HG02610 (cell line): Measurements from ENCODE around the gene FOXC2.

Experiments
- ATAC-seq: cut with Tn5 transposase; IDR thresholded peaks from one replicate; pipeline ENCODE4 v1.9.1; 2021; ENCODE audit warnings: mild to moderate bottlenecking, moderate library complexity; ENCODE audit not compliant: unreplicated experiment

FOXC2 gene

GRCh38 chr16:86532526-86532815 lies 34.2 kb upstream of the FOXC2 start:
- no peak for ATAC-seq

- no peak for ATAC-seq
Observed at GRCh38 chr16:86533076-86533475, 33.6 kb upstream of the FOXC2 start.

- no peak for ATAC-seq
Observed at GRCh38 chr16:86533767-86534351, 32.8 kb upstream of the FOXC2 start.

GRCh38 chr16:86534779-86535615 lies 31.6 kb upstream of the FOXC2 start:
- ATAC-seq = no peak

GRCh38 chr16:86536621-86537020 lies 30.0 kb upstream of the FOXC2 start:
- ATAC-seq = no peak

GRCh38 chr16:86537486-86537885 lies 29.1 kb upstream of the FOXC2 start:
- ATAC-seq = no peak

GRCh38 chr16:86538196-86538780 lies 28.3 kb upstream of the FOXC2 start:
- no peak for ATAC-seq

- no peak for ATAC-seq
Observed at GRCh38 chr16:86540894-86541293, 25.7 kb upstream of the FOXC2 start.

- ATAC-seq = no peak
Observed at GRCh38 chr16:86541560-86541959, 25.1 kb upstream of the FOXC2 start.

GRCh38 chr16:86542756-86543750 lies 23.6 kb upstream of the FOXC2 start:
- ATAC-seq = no peak

GRCh38 chr16:86545481-86545880 lies 21.1 kb upstream of the FOXC2 start:
- no peak for ATAC-seq

GRCh38 chr16:86545954-86546637 lies 20.5 kb upstream of the FOXC2 start:
- ATAC-seq = no peak

- ATAC-seq = no peak
Observed at GRCh38 chr16:86546638-86547013, 20.0 kb upstream of the FOXC2 start.

GRCh38 chr16:86547286-86547685 lies 19.3 kb upstream of the FOXC2 start:
- ATAC-seq = no peak

GRCh38 chr16:86549076-86549892 lies 17.3 kb upstream of the FOXC2 start:
- no peak for ATAC-seq

GRCh38 chr16:86549893-86550190 lies 16.8 kb upstream of the FOXC2 start:
- ATAC-seq = no peak

GRCh38 chr16:86550281-86550680 lies 16.3 kb upstream of the FOXC2 start:
- no peak for ATAC-seq

GRCh38 chr16:86553356-86553755 lies 13.3 kb upstream of the FOXC2 start:
- no peak for ATAC-seq

GRCh38 chr16:86554599-86554916 lies 12.1 kb upstream of the FOXC2 start:
- ATAC-seq = no peak
